GM18907 (cell line): Measurements from ENCODE around the gene BPTF.
"Not testable (repeated sequence)": the region's sequence is repeated elsewhere in the genome, so short reads cannot be mapped to it uniquely, and the experiment has no call there.

ENCODE experiments used
- ATAC-seq: cut with Tn5 transposase; IDR thresholded peaks from one replicate; pipeline ENCODE4 v1.9.1; 2021; ENCODE audit warnings: mild to moderate bottlenecking, moderate library complexity; ENCODE audit not compliant: unreplicated experiment

BPTF gene

GRCh38 chr17:67999291-67999911 is 174.1 kb downstream of the BPTF start:
- ATAC-seq = no peak

GRCh38 chr17:68004201-68004600 is 178.9 kb downstream of the BPTF start:
- ATAC-seq = no peak

- no peak for ATAC-seq
Measured at GRCh38 chr17:68006797-68007196, 181.5 kb downstream of the BPTF start.

GRCh38 chr17:68011199-68011665 is 185.9 kb downstream of the BPTF start:
- ATAC-seq = no peak

- ATAC-seq = no peak
Measured at GRCh38 chr17:68013385-68013784, 188.1 kb downstream of the BPTF start.

GRCh38 chr17:68015081-68015723 is 189.9 kb downstream of the BPTF start:
- no peak for ATAC-seq

- ATAC-seq = no peak
Measured at GRCh38 chr17:68016838-68017237, 191.5 kb downstream of the BPTF start.

GRCh38 chr17:68018493-68018892 is 193.2 kb downstream of the BPTF start:
- ATAC-seq = not testable (repeated sequence)

- no peak for ATAC-seq
Measured at GRCh38 chr17:68019336-68019674, 194.0 kb downstream of the BPTF start.

- ATAC-seq = peak; percentile 95
Measured at GRCh38 chr17:68019675-68020408, 194.5 kb downstream of the BPTF start.

- ATAC-seq = no peak
Measured at GRCh38 chr17:68020409-68020756, 195.1 kb downstream of the BPTF start.

GRCh38 chr17:68020791-68021190 is 195.5 kb downstream of the BPTF start:
- ATAC-seq = not testable (repeated sequence)

- no peak for ATAC-seq
Measured at GRCh38 chr17:68021963-68022362, 196.7 kb downstream of the BPTF start.

- ATAC-seq = not testable (repeated sequence)
Measured at GRCh38 chr17:68022547-68022946, 197.2 kb downstream of the BPTF start.

GRCh38 chr17:68029512-68030215 is 204.4 kb downstream of the BPTF start:
- no peak for ATAC-seq
